ENCODE results near the gene HEPHL1.
"Not testable (repeated sequence)": the region's sequence is repeated elsewhere in the genome, so short reads cannot be mapped to it uniquely, and the experiment has no call there.

Gene HEPHL1, protein sequence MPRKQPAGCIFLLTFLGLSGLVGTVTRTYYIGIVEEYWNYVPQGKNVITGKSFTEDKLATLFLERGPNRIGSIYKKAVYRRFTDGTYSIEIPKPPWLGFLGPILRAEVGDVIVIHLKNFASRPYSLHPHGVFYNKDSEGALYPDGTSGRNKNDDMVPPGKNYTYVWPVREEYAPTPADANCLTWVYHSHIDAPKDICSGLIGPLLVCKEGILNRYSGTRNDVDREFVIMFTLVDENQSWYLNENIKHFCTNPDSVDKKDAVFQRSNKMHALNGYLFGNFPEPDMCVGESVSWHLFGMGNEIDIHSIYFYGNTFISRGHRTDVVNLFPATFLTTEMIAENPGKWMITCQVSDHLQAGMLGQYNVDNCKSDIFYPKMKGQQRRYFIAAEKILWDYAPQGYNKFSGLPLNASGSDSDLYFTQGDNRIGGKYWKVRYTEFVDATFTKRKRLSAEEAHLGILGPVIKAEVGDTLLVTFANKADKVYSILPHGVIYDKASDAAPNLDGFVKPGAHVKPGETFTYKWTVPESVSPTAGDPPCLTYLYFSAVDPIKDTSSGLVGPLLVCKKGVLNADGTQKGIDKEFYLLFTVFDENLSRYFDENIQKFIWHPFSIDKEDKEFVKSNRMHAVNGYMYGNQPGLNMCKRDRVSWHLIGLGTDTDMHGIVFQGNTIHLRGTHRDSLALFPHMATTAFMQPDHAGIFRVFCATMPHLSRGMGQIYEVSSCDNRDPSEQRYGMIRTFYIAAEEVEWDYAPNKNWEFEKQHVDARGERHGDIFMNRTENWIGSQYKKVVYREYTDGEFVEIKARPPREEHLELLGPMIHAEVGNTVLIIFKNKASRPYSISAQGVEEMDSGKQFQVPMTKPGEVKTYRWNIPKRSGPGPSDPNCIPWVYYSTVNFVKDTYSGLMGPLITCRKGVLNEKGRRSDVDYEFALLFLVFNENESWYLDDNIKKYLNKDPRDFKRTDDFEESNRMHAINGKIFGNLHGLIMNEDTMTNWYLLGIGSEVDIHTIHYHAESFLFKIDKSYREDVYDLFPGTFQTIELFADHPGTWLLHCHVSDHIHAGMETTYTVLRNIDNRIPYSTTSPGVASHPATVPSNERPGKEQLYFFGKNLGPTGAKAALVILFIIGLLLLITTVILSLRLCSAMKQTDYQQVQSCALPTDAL

GRCh38 chr11:94020777-94021481 is at the start of gene HEPHL1:
Gene HEPHL1, plus strand, starts transcription at chr11:94021354. Its CDS starts 15 bp downstream, at chr11:94021369.
- no peak for DNase-seq

- DNase-seq, result no peak
Observed at GRCh38 chr11:93972790-93973189, 48.4 kb upstream of the HEPHL1 start.

GRCh38 chr11:93973322-93974051 is 47.7 kb upstream of the HEPHL1 start:
- not testable (repeated sequence) for DNase-seq

DNA sequence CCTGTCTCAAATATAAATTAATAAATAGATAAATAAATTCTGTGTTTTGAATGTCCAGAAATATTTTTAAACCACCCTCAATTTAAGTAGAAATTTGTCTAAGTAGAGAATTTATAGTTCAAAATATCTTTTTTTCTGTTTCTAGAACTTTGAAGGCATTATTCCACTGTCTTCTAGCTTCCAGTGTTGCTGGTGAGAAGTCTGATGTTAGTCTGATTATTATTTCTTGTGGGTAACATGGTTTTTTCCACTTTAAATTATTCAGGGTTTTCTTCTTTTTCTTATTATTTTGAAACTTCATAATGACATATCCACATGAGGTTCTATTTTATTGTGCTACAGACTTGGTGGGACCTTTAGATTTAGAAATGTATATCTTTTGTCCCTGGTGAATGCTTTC is 46.4 kb upstream of the HEPHL1 start:
- no peak for DNase-seq

DNA sequence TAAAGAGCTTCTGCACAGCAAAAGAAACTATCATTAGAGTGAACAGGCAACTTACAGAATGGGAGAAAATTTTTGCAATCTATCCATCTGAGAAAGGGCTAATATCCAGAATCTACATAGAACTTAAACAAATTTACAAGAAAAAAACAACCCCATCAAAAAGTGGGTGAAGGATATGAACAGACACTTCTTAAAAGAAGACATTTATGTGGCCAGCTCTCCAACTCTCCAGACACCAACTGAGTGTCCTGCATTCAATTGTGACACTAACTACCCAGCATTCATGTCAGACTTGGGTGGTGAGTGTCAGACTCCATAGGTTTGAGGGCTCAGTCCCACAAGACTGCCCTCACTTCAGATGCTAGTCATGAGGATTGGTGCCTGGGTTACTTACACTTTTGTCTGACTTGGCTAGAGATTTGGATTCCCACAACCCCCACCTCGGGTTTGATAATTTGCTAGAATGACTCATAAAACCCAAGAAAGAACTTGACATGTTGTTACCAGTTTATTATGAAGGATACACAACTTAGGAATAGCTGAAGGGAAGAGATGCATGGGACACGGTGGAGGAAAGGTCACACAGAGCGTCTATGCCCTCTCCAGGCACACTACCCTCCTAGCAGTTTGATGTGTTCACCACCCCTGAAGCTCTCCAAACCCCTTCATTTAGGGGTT is 44.4 kb upstream of the HEPHL1 start:
- DNase-seq, result not testable (repeated sequence)

GRCh38 chr11:93983542-93984195 is 37.5 kb upstream of the HEPHL1 start:
- DNase-seq, result no peak

DNA sequence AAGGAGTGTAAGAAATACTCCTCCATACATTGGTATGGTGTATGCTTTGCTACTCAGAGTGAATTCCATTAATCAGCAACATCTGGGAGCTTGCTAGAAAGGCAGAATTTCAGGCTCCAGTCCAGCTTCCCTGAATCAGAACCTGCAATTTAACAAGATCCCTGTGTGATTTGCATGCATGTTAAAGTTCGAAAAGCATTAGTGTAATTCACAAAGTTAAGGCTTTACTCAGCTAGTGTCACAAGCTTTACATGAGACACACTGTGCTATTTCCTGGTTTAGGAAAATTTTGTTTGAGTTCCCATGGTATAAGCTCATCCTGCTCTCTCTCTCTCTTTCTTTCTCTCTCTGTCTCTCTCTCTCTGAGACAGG is 37.0 kb upstream of the HEPHL1 start:
- no peak for DNase-seq

DNA sequence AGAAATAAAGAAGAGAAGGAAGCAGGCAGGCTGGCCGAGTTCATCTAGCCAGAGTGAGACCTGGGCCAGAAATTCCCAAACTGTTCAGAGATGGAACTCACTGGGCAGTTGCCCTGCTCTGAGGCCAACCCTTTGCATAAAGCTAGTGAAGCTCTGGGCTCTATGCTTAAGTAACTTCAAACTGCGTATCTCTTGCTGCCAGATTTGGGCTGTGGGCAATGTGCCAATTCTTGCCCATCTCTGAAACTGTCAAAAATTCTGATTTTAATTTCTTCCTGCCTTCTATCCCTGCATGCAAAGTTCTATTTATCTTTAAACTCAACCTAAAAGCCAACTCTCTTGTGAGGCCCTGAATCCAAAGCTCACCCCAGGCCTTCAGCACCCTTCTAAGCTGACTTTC is 36.2 kb upstream of the HEPHL1 start:
- no peak for DNase-seq

DNA sequence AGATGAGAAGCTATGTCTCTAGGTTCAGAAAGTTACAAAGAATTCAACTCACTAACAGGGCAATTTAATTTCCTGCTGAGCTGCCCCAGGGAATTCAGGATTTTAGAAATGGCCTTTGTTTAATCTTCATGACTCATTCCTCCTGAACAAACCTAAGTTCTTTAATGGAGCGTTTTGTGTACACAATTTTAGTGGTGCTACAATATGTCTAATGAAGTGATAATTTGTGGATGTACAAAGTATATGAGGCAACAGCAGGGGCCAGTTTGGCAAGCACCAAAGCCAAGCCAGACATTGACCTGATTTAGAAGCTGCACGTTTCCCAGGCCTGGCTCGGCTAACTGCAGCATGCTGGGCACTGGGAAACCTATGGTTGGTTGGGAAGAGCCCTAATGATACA is 34.4 kb upstream of the HEPHL1 start:
- peak; percentile 63 to 91 for DNase-seq

DNA sequence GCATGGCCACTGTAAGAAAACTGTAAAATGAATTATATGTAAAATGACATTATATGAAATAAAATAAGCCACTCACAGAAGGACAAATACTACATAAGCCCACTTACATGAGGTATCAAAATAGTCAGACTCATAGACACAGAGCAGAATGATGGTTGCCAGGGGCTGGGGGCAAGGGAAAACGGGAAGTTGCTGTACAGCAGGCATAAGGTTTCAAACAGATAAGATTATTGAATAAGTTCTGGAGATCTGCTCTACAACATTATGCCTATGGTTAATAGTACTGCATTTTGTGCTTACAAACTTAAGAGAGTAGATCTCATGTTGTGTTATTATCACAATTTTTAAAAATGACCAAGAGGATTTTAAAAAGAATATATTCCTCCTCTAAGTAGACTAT is 32.7 kb upstream of the HEPHL1 start:
- no peak for DNase-seq

- DNase-seq, result no peak
Observed at GRCh38 chr11:93988912-93989311, 32.2 kb upstream of the HEPHL1 start.

DNA sequence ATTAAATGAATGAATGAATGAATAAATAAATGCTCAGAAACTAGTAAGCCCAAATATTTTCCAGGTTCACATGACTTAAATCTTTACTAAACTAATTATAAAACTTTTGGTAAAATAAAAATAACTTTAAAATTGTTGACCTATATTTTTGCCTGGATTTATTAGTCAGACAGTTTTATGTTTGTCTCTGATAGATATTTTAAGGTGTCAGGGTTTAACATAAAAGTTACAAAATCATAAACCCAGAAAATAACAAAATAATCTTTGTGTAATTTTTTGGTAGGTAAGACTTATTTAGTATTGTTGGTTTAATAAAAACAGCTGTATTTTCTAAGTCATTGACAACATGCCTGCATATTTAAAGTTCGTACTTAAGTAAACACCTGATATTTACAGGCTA is 27.4 kb upstream of the HEPHL1 start:
- DNase-seq, result no peak

DNA sequence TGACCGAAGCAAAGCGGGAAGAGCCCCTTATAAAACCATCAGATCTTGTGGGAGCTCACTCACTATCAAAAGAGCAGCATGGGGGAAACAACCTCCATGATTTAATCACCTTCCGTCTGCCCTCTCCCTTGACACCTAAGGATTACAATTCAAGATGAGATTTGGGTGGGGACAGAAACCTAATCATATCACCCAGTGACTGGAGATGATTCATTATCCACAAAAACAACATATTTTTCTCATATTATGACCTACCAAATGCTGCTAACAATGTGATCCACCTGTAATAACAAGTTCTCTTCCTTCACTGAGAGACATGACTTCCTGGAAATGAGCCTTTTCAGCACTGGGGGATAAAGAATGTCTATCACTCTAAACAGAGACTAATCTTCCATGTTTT is 23.4 kb upstream of the HEPHL1 start:
- no peak for DNase-seq

DNA sequence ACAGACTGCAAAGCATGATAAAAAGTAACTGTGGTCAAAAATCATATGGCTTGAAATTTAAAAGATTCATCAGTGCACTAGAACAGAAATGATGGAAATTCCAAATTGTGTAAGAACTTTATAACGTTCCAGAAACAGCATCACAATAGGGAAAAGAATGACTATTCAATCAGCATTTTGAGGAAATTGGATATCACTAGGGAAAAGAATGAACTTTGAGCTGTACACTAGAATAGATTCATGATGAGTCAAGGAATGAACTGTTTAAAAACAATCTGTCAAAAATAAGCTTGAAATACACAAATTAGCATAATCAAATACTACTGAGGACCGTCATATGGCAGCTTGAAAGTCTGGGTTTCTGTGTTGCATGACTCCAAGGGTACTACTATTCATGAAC is 20.5 kb upstream of the HEPHL1 start:
- DNase-seq, result no peak

DNA sequence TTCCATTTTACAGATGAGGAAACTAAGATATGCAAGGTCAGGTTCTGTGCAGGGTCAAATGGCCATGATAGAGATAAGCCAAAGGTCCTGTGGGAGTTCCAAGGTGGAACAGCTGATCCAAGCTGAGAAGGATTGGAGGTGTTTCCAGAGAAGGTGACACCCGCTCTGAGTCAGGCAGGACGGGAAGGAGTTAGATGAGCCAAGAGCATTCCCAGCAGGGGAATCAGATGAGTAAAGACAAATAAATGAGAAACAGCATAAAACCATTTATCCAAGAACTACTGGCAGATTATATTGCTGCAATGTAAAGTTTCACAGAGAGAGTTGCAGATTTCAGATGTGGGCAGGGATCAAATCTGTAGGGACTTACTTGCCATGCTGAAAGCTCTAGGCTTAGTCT is 18.9 kb upstream of the HEPHL1 start:
- no peak for DNase-seq

DNA sequence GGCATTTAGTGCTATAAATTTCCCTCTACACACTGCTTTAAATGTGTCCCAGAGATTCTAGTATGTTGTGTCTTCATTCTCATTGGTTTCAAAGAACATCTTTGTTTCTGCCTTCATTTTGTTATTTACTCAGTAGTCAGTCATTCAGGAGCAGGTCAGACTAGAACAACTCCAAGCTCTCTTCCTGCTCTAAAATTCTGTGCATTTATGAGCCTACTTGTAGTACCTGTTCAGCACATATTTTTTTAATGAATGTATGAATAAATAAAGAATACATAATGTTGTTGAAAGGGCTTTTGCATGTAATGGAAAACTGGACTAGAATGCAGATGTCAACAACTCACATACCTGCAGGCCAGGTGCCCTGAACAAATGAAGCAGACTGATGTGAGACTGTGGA is 13.7 kb upstream of the HEPHL1 start:
- DNase-seq, result no peak

DNA sequence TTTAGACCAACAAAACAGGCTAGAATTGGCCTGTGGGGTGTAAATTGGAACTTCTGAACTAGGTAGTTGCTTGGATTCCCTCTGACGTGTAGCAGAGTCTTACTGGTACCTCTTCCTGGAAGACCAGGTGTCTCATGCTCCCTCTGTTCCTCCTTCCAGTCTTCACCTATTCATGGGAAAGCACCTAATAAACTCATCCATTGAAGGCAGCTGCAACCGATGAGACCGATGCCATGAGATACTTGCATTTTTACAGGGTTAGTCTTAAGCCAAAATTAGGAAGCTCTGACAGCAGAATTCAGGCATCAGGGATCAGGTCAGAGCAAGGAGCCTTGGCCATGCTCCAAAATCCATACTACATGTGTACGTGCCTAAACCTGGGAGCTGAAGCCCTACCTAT is 13.2 kb upstream of the HEPHL1 start:
- DNase-seq, result no peak

DNA sequence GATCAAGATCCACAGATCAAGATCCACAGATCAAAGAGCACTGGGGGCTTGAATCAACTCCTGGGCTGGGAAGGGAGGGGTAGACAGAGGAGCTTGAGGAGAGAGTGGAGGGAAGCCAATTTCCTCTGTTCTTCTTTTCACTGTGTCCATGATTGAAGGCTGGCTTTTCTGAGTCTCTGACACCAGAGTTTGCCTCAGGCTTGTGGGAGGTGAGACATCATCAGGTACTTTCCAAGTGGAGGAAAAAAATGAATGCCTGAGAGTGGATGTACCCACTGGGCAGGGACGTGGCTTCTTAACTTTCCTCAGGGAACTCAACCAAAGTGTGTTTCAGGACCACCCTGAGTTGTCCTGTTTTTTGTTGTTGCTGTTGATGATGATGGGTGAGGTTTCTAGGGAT is 11.0 kb upstream of the HEPHL1 start:
- DNase-seq, result no peak

DNA sequence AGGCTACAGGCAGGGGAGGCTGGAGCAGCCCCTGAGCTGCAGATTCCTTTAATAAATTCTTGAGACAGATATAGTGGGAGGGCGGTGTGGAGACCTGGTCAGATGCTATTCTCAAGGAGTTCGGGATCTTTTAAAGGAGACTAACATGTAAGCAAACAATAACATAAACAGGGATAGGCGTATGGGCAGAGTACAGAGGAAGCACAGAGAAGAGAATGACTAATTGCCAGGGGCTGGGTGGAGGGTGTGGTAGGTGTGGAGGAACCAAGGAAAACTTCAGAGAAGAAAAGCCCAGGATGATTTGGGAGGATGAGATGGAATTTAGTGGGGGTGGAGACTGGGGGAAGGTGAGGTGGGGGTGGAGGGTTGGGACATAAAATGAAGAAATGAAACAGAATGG is 9.7 kb upstream of the HEPHL1 start:
- DNase-seq, result no peak

- no peak for DNase-seq
Observed at GRCh38 chr11:94017446-94017845, 3.7 kb upstream of the HEPHL1 start.

- DNase-seq, result no peak
Observed at GRCh38 chr11:94018721-94019120, 2.4 kb upstream of the HEPHL1 start.
